ENCODE measurements around the gene HYAL2.

HYAL2 gene

GRCh38 chr3:50350213-50350526 lies 27.6 kb upstream of the HYAL2 start:
- DNase-seq: no peak

- DNase-seq: peak; percentile 53
These were observed 24.8 kb upstream of the HYAL2 start for GRCh38 chr3:50347187-50347813.

DNA sequence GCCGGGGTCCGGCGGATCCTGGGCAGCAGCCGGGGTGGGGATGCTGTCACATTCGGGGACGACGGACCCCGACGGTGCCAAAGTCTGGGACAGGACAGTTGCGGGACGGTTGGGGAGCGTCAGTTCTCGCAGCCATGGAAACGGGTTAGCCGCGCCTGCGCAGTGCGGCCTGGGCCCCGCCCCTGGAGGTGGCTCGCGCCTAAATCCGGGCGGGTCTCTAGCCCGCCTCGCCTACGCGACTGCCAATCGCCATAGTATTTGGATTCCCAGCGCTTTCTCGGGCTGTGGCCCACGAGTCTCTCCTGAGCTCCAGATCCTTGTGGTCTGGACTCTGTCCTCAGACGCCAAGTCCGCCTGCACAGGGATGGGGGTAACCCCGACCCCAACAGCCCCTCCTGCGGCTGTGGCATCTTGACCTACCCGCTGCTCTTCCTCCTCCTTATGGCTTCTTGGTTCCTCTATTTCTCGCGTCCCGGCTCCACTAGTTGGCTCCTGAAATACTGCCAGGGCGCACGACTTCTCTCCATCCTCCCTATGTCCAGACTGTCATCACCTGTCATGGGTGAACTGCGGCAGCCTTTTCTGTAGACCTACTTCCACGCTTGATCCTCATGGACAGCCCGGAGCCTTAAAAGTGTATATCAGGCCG lies 23.2 kb upstream of the HYAL2 start, which contains the start of gene ZMYND10:
Gene ZMYND10, minus strand, starts transcription at position 147 of the 649 bp plus-strand sequence. CDS start 153 bp downstream, outside the sequence.
- DNase-seq: no peak

- DNase-seq: no peak
These were observed 22.5 kb upstream of the HYAL2 start for GRCh38 chr3:50345008-50345407.

- DNase-seq: no peak
These were observed 20.5 kb upstream of the HYAL2 start for GRCh38 chr3:50342813-50343633.

GRCh38 chr3:50341996-50342650 lies 19.6 kb upstream of the HYAL2 start:
- no peak for DNase-seq

- no peak for DNase-seq
These were observed 19.0 kb upstream of the HYAL2 start for GRCh38 chr3:50341537-50341936.

GRCh38 chr3:50340448-50341329 lies 18.1 kb upstream of the HYAL2 start, which contains the start of gene RASSF1:
RASSF1 (minus strand) TSS chr3:50340836; CDS start chr3:50340805, 31 bp downstream.
- no peak for DNase-seq

- no peak for DNase-seq
These were observed 17.6 kb upstream of the HYAL2 start for GRCh38 chr3:50340147-50340447.

- no peak for DNase-seq
These were observed 17.1 kb upstream of the HYAL2 start for GRCh38 chr3:50339485-50340146.

DNA sequence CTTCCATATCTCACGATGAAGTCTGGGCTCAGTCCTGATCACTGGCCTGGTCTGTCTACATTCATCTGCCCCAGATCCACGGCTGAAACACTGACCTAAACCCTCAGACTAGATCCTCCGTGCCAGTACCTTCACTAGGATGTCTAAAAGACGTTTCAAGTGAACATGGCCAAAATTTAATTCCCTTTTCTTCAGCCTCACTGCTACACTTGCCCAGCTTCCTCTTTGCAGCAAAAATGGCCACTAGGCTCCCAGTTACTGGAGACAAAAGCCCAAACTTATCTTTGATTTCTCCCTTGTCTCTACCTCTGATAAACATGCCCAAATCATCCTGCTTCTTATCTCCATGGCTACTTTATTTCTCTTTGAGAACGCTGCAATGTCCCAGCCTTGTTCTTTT lies 16.4 kb upstream of the HYAL2 start:
- no peak for DNase-seq

- peak; percentile 92 for DNase-seq
These were observed 14.8 kb upstream of the HYAL2 start for GRCh38 chr3:50337175-50337861.

- DNase-seq: no peak
These were observed 14.1 kb upstream of the HYAL2 start for GRCh38 chr3:50336452-50337174.

DNA sequence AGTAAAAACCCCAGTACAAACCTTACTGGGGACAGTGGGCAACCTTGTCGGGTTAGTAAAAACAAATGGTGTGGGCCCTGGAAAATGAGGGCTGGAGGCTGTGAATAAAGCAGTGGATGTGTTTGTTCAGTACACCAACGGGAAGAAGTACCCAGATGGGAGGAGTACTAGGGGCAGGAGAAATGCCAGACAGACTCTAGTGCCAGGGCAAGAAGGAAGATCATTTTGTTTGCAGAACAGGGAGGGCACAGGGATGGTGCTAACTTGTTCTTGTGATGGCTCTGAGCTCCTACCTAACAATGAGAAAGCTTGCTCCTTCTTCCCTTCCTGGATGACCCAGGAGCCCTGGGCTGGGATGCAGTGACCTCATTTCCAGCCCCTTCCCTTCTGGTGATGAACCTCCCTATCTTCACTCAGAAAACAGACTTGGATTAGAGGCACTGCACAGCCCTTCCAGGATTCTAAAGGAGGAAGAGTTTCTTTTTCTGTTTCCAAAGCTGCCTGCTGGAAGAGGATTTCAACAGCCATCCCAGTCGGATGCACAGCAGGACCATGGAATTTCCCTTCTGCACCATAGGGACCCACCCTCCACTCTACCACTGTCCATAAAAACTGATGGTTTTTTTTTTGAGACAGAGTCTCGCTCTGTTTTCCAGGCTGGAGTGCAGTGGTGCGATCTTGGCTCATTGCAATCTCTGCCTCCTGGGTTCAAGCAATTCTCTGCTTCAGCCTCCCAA lies 12.0 kb upstream of the HYAL2 start:
- no peak for DNase-seq

DNA sequence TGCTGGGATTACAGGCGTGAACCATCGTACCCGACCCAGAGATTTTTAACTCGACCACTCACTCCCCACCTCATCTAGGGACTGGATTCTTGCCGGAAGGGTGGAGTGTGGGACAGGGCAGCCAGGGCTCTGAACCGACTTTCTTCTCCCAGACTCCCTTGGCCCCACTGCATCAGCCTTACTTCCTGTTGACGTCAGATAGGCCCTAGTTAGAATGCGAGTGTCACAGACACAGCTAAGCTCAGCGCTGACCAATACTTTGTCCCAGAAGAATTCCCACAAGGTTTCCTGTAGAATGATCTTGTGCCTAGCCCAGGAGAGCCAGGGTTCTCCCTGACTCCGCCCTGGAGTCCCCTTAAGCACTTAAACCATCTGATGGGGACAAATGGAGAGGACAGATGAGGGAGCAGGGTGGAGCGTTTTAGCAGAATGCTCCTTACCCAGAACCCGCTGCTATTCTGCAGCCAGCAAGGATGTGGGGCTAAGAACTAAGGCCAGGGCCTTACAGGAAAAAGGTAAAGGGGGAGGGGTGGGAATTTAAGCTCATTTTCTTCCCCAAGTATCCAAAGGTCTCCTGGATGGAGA lies 11.3 kb upstream of the HYAL2 start:
- no peak for DNase-seq

DNA sequence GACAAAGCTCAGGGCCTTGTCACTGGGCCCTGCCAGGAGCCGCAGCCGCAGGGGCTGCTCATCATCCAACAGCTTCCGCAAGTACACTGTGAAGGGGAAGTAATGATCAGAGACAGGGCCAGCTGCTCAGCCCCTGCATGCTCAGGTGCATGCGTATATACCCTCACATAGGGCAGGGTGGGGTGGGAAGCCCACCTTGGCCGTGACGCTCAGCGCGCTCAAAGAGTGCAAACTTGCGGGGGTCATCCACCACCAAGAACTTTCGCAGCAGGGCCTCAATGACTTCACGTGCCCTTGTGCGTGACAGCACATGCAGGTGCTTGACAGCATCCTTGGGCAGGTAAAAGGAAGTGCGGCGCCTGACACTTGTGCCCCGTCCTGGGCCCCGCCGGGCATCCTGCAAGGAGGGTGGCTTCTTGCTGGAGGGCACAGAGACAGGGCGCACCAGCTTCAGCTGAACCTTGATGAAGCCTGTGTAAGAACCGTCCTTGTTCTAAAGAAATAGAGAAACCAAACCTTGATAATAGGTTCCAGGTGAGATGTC lies 8.9 kb upstream of the HYAL2 start:
- DNase-seq: no peak

GRCh38 chr3:50330330-50330729 lies 7.8 kb upstream of the HYAL2 start:
- DNase-seq: no peak

DNA sequence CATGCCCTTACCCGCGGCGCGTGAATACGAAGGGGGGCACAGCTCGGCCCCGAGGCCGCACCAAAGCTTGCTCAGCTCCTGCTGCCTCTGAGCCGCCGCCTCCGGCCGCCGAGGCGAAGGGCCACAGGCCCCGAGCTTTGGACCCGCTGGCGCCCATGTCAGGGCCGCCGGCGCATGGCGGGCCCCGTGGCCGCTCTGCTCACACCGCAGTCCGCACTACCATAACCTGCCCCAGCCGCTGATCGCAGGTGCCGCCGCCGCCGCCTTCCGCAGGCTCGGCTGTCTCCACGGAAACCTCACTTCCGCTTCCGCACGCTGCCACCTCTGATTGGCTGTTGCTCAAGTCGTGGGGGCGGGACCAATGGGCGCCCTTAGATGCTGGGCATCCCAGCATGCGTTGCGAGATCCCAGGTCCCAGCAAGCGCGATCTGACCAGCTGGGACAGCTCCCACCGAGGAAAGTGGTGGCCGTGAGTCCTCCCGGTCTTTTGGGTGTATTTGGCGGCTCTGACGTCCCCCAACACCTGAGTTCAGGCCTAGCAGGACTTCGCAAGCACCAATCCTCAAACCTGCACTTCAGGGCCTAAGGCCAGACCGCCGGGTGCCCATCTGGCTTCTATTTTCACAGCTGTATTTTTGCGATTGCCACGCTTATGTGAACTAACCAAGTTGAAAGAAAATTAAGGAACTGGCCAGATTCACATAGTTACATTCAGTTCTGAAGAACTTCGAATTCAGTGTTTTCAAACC lies 5.6 kb upstream of the HYAL2 start, which contains the start of gene TUSC2:
Gene TUSC2, minus strand, starts transcription at position 281 of the 749 bp plus-strand sequence. Its CDS starts 124 bp downstream, at position 157.
- DNase-seq: peak; percentile 82

Measured in DMS153 (cell line).